ENCODE measurements around the gene SPANXN5.
"Not testable (repeated sequence)": the region's sequence is repeated elsewhere in the genome, so short reads cannot be mapped to it uniquely, and the experiment has no call there.

SPANXN5 gene, protein sequence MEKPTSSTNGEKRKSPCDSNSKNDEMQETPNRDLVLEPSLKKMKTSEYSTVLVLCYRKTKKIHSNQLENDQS

DNA sequence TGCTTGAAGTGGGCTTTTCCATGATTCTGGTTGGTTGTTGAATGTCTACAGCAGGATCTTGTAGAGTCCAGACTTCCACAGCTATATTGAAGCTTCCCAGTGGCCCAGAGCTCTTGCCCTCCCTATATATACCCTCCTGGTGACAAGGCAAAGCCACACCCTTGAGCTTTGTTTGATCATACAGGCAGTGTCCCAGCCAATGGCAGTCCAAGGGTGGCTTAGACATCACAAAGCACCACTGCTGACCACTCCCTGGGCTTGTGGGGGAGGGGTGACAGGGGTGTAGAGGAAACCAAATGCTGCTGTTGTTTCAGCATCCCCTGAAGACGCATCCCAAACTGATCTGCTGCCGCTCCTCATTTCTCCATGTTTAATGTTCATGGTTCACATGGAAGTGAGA lies at the start of gene SPANXN5:
Gene SPANXN5 (minus strand): TSS at position 101 of the 400 bp plus-strand sequence. CDS start 79 bp downstream, at position 22.
- in situ Hi-C loops (cut with MboI; ENCODE audit: low sequenced_read_pairs, unreplicated experiment) = not testable (repeated sequence)

DNA sequence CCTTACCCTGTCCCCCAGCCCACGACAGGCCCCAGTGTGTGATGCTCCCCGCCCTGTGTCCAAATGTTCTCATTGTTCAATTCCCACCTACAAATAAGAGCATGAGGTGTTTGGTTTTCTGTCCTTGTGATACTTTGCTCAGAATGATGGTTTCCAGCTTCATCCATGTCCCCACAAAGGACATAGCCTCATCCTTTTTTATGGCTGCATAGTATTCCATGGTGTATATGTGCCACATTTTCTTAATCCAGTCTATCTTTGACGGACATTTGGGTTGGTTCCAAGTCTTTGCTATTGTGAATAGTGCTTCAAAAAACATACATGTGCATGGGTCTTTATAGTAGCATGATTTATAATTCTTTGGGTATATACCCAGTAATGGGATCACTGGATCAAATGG lies 46.4 kb upstream of the SPANXN5 start:
- DNase-seq (ENCODE audit: low spot score) = not testable (repeated sequence)

More for the DNA sequence above, at the start of gene SPANXN5:
- DNase-seq (ENCODE audit: low spot score) = not testable (repeated sequence)

DNA sequence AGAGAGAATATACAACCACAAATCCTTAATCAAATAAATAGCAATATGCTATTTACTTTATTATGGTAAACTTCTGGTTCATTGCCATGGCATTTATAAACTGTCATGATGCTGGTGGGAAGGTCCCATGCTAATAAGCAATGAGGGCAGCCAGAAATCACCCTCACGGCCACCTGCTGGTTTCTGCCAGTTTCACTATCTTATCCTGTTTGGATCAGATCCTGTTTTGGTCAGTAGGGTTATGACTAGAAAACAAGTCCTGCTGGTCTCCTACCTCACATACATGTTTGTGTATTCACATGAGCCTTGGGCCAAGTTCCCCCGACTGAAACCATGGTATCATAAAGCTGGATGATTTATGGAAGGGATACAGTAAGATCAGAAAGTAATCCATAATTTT lies 41.9 kb upstream of the SPANXN5 start:
- in situ Hi-C loops (cut with MboI; ENCODE audit: low sequenced_read_pairs, unreplicated experiment) = no loop called here
- TF ChIP-seq, protein P1, sequence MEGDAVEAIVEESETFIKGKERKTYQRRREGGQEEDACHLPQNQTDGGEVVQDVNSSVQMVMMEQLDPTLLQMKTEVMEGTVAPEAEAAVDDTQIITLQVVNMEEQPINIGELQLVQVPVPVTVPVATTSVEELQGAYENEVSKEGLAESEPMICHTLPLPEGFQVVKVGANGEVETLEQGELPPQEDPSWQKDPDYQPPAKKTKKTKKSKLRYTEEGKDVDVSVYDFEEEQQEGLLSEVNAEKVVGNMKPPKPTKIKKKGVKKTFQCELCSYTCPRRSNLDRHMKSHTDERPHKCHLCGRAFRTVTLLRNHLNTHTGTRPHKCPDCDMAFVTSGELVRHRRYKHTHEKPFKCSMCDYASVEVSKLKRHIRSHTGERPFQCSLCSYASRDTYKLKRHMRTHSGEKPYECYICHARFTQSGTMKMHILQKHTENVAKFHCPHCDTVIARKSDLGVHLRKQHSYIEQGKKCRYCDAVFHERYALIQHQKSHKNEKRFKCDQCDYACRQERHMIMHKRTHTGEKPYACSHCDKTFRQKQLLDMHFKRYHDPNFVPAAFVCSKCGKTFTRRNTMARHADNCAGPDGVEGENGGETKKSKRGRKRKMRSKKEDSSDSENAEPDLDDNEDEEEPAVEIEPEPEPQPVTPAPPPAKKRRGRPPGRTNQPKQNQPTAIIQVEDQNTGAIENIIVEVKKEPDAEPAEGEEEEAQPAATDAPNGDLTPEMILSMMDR (IDR thresholded peaks at IDR 0.05; ENCODE audit: borderline replicate concordance, control extremely low read depth, extremely low read depth, insufficient read depth, missing control alignments) = no peak
- no peak for DNase-seq (ENCODE audit: low spot score)

More for the DNA sequence above, 46.4 kb upstream of the SPANXN5 start:
- in situ Hi-C loops (cut with MboI; ENCODE audit: low sequenced_read_pairs, unreplicated experiment) = not testable (repeated sequence)

DNA sequence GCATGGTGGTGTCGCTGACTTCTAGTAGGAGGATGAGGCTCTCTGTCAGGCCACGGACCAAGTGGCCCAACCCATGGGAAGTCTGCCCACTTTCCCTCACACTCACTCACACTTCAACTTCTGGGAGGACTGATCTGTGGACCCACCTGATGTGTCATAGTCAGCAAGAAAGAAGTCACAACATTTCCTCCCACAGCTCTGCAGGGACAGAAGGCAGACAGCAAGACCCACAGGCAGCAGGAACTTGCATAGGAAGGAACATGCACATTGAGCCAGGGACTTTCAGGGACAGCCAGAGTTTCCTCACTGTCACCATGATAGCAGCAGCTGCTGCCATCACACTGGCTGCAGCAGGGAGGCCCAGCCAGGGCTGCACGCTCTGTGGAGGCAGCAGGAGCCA lies 33.3 kb upstream of the SPANXN5 start:
- in situ Hi-C loops (cut with MboI; ENCODE audit: low sequenced_read_pairs, unreplicated experiment) = no loop called here
- DNase-seq (ENCODE audit: low spot score) = no peak
- TF ChIP-seq, protein P1 (IDR thresholded peaks at IDR 0.05; ENCODE audit: borderline replicate concordance, control extremely low read depth, extremely low read depth, insufficient read depth, missing control alignments) = no peak

DNA sequence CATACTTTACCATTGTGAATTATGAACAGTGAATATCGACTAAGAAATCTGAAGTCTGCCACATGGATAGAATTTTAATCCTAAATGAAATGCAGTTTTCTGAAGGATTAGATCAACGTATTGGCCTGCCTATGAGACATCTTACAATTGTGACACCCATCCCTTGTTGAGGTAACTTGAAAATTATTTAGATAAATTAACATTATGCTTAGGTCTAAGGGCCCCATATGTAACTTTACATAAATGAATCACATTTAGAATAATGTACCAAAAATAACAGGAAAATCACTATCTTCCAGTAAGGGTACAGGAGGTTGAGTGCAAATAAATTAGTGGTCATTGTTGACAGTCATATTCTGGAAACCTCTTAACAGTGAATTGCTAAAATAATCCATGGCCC lies 27.4 kb upstream of the SPANXN5 start:
- DNase-seq (ENCODE audit: low spot score) = no peak
- TF ChIP-seq, protein P1 (IDR thresholded peaks at IDR 0.05; ENCODE audit: borderline replicate concordance, control extremely low read depth, extremely low read depth, insufficient read depth, missing control alignments) = no peak
- in situ Hi-C loops (cut with MboI; ENCODE audit: low sequenced_read_pairs, unreplicated experiment) = no loop called here

DNA sequence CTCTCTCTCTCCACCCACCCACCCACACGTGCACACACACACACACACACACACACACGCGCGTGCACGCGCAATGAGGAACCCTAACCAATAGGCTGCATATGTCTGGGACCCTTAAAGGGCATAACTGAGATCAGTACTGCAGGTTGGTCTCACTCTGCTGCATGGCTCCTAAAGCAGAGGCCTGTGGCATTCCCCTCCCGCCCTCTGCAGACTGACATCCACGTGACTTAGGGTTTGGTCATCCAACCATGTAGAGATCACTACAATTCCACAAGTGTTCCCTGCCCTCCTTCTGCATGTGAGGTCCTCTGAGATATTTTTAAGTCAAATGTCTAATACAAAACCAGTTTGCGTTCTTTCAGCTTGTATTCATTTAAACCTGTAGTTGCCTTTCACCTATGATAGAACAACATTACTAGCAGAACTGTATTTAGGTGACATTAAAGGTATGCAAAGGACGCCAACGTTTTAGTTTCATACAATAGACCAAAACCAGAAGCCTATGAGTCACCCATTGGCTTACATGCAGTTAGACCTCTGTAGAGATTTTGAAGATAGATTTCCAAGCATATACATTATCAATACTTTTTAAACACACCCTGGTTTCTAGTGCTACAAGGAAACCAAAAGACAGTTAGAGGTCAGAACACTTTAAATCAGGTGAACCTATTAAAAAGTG lies 24.0 kb upstream of the SPANXN5 start:
- in situ Hi-C loops (cut with MboI; ENCODE audit: low sequenced_read_pairs, unreplicated experiment) = no loop called here
- DNase-seq (ENCODE audit: low spot score) = no peak
- TF ChIP-seq, protein P1 (IDR thresholded peaks at IDR 0.05; ENCODE audit: borderline replicate concordance, control extremely low read depth, extremely low read depth, insufficient read depth, missing control alignments) = no peak

DNA sequence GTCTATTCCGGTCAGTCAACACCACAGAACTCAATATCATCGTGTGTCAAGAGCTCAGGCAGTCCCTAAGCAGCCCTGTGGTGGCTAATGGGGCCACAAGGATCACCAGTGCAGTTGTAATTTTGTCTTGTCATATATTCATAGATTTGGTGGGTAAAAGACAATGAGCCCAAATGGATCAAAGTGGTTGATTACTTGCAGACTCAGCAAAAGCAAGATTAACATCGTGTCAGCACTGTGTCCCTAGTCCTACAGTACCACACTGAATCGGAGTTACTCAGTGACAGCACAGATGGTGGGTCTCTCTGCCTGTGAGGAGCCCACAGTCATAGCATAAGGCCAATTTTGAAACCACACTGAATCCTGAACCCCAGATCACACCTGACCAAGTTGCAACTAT lies 22.6 kb upstream of the SPANXN5 start:
- in situ Hi-C loops (cut with MboI; ENCODE audit: low sequenced_read_pairs, unreplicated experiment) = no loop called here
- no peak for DNase-seq (ENCODE audit: low spot score)
- TF ChIP-seq, protein P1 (IDR thresholded peaks at IDR 0.05; ENCODE audit: borderline replicate concordance, control extremely low read depth, extremely low read depth, insufficient read depth, missing control alignments) = no peak

Measured in GM13976 (cell line).